ENCODE data around the gene TRMT10C.
"Not testable (repeated sequence)": the region's sequence is repeated elsewhere in the genome, so short reads cannot be mapped to it uniquely, and the experiment has no call there.

The TRMT10C gene

GRCh38 chr3:101561630-101562328 lies at the start of gene TRMT10C:
TSS of gene TRMT10C (plus strand) at chr3:101561868. CDS start at chr3:101564782, 2,914 bp downstream.
- peak; percentile 67 for DNase-seq (ENCODE audit: low read depth)

- no peak for DNase-seq (ENCODE audit: low read depth)
These were observed 49.3 kb upstream of the TRMT10C start for GRCh38 chr3:101512396-101512645.

GRCh38 chr3:101512646-101513418 lies 48.8 kb upstream of the TRMT10C start, which contains the start of gene SENP7:
TSS of gene SENP7 (minus strand) at chr3:101513212. CDS start at chr3:101513130, 82 bp downstream.
- DNase-seq (ENCODE audit: low read depth), result no peak

- DNase-seq (ENCODE audit: low read depth), result no peak
These were observed 48.2 kb upstream of the TRMT10C start for GRCh38 chr3:101513419-101513986.

- DNase-seq (ENCODE audit: low read depth), result no peak
These were observed 43.2 kb upstream of the TRMT10C start for GRCh38 chr3:101518421-101518871.

- DNase-seq (ENCODE audit: low read depth), result no peak
These were observed 41.8 kb upstream of the TRMT10C start for GRCh38 chr3:101519685-101520365.

- no peak for DNase-seq (ENCODE audit: low read depth)
These were observed 40.4 kb upstream of the TRMT10C start for GRCh38 chr3:101521211-101521701.

- DNase-seq (ENCODE audit: low read depth), result no peak
These were observed 34.2 kb upstream of the TRMT10C start for GRCh38 chr3:101527441-101527840.

GRCh38 chr3:101527906-101528305 lies 33.8 kb upstream of the TRMT10C start:
- DNase-seq (ENCODE audit: low read depth), result no peak

- no peak for DNase-seq (ENCODE audit: low read depth)
These were observed 31.6 kb upstream of the TRMT10C start for GRCh38 chr3:101529816-101530685.

- no peak for DNase-seq (ENCODE audit: low read depth)
These were observed 31.0 kb upstream of the TRMT10C start for GRCh38 chr3:101530686-101531047.

- DNase-seq (ENCODE audit: low read depth), result no peak
These were observed 30.1 kb upstream of the TRMT10C start for GRCh38 chr3:101531473-101532086.

GRCh38 chr3:101532783-101533602 lies 28.7 kb upstream of the TRMT10C start:
- no peak for DNase-seq (ENCODE audit: low read depth)

GRCh38 chr3:101533603-101533968 lies 28.1 kb upstream of the TRMT10C start:
- no peak for DNase-seq (ENCODE audit: low read depth)

GRCh38 chr3:101535221-101535620 lies 26.4 kb upstream of the TRMT10C start:
- DNase-seq (ENCODE audit: low read depth), result no peak

GRCh38 chr3:101536266-101536665 lies 25.4 kb upstream of the TRMT10C start:
- no peak for DNase-seq (ENCODE audit: low read depth)

- not testable (repeated sequence) for DNase-seq (ENCODE audit: low read depth)
These were observed 24.7 kb upstream of the TRMT10C start for GRCh38 chr3:101536955-101537354.

- no peak for DNase-seq (ENCODE audit: low read depth)
These were observed 18.7 kb upstream of the TRMT10C start for GRCh38 chr3:101542957-101543356.

- DNase-seq (ENCODE audit: low read depth), result no peak
These were observed 17.4 kb upstream of the TRMT10C start for GRCh38 chr3:101544161-101544850.
